ENCODE results near the gene PPP1R2C. TPM values are rescaled to one million over a fixed set of nuclear protein-coding genes. Genes with fewer than 3 reads are reported as not detected.

PPP1R2C gene
- total RNA-seq (2022) (not detected in 2 replicates), Bru-seq, nascent RNA (not detected), BruChase-seq, experiment 1, labeled RNA remaining after a 6-hour chase (not detected), BruChase-seq, experiment 2, labeled RNA remaining after a 2-hour chase (not detected)
- long read RNA-seq = 0 reads

DNA sequence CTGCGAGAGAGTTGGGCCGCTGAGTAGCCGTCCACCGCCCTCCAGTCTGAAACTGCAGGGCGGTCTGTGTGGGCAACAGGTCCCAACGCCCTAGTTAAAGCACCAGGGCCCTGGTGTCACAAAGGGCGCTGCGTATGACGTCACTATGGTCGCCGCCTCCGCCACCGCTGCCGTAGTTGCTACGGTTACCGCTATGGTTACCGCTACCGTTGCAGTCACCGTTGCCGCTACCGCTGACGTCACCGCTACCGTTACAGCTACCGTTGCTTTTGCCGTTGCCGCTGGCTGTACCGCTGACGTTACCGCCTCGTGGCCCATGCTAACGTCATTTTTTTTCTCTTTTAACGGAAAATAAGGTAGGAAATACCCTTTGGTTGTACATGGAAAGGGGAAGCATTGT is at the start of gene PPP1R2C:
Gene PPP1R2C (minus strand): TSS at position 68 of the 400 bp plus-strand sequence. CDS start 84 bp downstream, outside the sequence.
- intact Hi-C loops (cut with micrococcal nuclease) = no loop called here
- ChIA-PET CTCF (no interaction called here), POLR2A (no interaction called here)
- peaks cover 72% of the 10 kb centered on the region for H3K27me3 Mint-ChIP-seq (ENCODE audit: insufficient read depth, unreplicated experiment)
- no peaks in the 10 kb centered on the region for H3K4me1 Mint-ChIP-seq (ENCODE audit: insufficient read depth, unreplicated experiment)
- BruUV-seq (replicated peaks) = no TSS peak
- TF ChIP-seq, protein P1, sequence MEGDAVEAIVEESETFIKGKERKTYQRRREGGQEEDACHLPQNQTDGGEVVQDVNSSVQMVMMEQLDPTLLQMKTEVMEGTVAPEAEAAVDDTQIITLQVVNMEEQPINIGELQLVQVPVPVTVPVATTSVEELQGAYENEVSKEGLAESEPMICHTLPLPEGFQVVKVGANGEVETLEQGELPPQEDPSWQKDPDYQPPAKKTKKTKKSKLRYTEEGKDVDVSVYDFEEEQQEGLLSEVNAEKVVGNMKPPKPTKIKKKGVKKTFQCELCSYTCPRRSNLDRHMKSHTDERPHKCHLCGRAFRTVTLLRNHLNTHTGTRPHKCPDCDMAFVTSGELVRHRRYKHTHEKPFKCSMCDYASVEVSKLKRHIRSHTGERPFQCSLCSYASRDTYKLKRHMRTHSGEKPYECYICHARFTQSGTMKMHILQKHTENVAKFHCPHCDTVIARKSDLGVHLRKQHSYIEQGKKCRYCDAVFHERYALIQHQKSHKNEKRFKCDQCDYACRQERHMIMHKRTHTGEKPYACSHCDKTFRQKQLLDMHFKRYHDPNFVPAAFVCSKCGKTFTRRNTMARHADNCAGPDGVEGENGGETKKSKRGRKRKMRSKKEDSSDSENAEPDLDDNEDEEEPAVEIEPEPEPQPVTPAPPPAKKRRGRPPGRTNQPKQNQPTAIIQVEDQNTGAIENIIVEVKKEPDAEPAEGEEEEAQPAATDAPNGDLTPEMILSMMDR (IDR thresholded peaks at IDR 0.05; ENCODE audit: unreplicated experiment) = no peak
- H3K36me3 Mint-ChIP-seq (ENCODE audit: insufficient read depth, unreplicated experiment) = peaks cover 5% of the 10 kb centered on the region
- DNase-seq (ENCODE audit: unreplicated experiment) = no peak
- H3K27ac Mint-ChIP-seq (ENCODE audit: low read depth, unreplicated experiment) = no peak within 1 kb of the TSS
- no peak within 1 kb of the TSS for H3K4me3 Mint-ChIP-seq (ENCODE audit: unreplicated experiment)
- H3K9me3 Mint-ChIP-seq (ENCODE audit: unreplicated experiment) = peaks cover 8% of the 10 kb centered on the region

- no peak for DNase-seq (ENCODE audit: unreplicated experiment)
- Mint-ChIP-seq H3K4me1 (ENCODE audit: insufficient read depth, unreplicated experiment) (no peaks in the 10 kb centered on the region), H3K9me3 (ENCODE audit: unreplicated experiment) (peaks cover 8% of the 10 kb centered on the region), H3K27ac (ENCODE audit: low read depth, unreplicated experiment) (no peak overlapping the region), H3K36me3 (ENCODE audit: insufficient read depth, unreplicated experiment) (no peaks in the 10 kb centered on the region), H3K4me3 (ENCODE audit: unreplicated experiment) (no peak overlapping the region), H3K27me3 (ENCODE audit: insufficient read depth, unreplicated experiment) (peaks cover 51% of the 10 kb centered on the region)
- BruUV-seq (replicated peaks) = no TSS peak
- ChIA-PET POLR2A (no interaction called here), CTCF (interaction anchor here (0.6 kb wide), 1 partner anchor 19 kb away, joined by 3 read pairs; no protein-coding TSS in a partner anchor)
- TF ChIP-seq, protein P1 (IDR thresholded peaks at IDR 0.05; ENCODE audit: unreplicated experiment) = no peak
- intact Hi-C loops (cut with micrococcal nuclease) = no loop called here
These were observed 47.2 kb upstream of the PPP1R2C start for GRCh38 chrX:42825201-42825600.

GRCh38 chrX:42824541-42824940 is 46.6 kb upstream of the PPP1R2C start:
- TF ChIP-seq, protein P1 (IDR thresholded peaks at IDR 0.05; ENCODE audit: unreplicated experiment) = no peak
- intact Hi-C loops (cut with micrococcal nuclease) = no loop called here
- no peaks in the 10 kb centered on the region for H3K4me1 Mint-ChIP-seq (ENCODE audit: insufficient read depth, unreplicated experiment)
- H3K9me3 Mint-ChIP-seq (ENCODE audit: unreplicated experiment) = peaks cover 8% of the 10 kb centered on the region
- H3K4me3 Mint-ChIP-seq (ENCODE audit: unreplicated experiment) = no peak overlapping the region
- no peaks in the 10 kb centered on the region for H3K36me3 Mint-ChIP-seq (ENCODE audit: insufficient read depth, unreplicated experiment)
- POLR2A ChIA-PET = no interaction called here
- CTCF ChIA-PET = interaction anchor here (0.5 kb wide), 1 partner anchor 1491 kb away, joined by 3 read pairs; the partner anchor contains the start of gene DDX3X
- H3K27ac Mint-ChIP-seq (ENCODE audit: low read depth, unreplicated experiment) = no peak overlapping the region
- BruUV-seq (replicated peaks) = no TSS peak
- no peak for DNase-seq (ENCODE audit: unreplicated experiment)
- peaks cover 51% of the 10 kb centered on the region for H3K27me3 Mint-ChIP-seq (ENCODE audit: insufficient read depth, unreplicated experiment)

DNA sequence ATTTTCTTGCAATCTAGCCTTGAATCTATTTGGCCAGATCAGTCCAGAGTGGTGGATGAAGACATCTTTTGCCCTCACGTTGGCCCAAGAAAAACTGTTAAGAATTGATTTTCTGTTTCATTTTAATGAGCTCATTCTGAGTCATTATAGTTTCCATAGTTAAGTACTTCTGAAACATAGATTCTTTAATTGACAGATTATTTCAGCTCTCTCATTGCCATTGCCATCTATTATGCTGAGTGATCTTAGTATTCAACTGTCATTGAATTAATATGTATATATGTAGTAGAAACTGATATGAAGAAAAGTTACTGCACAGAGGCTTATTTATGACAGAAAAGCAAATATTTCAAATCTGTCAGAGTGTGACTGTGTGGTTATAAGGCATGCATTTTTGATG is 45.5 kb upstream of the PPP1R2C start:
- no TSS peak for BruUV-seq (replicated peaks)
- intact Hi-C loops (cut with micrococcal nuclease) = no loop called here
- H3K27me3 Mint-ChIP-seq (ENCODE audit: insufficient read depth, unreplicated experiment) = peaks cover 51% of the 10 kb centered on the region
- no peaks in the 10 kb centered on the region for H3K4me1 Mint-ChIP-seq (ENCODE audit: insufficient read depth, unreplicated experiment)
- ChIA-PET POLR2A (no interaction called here), CTCF (no interaction called here)
- DNase-seq (ENCODE audit: unreplicated experiment) = no peak
- H3K4me3 Mint-ChIP-seq (ENCODE audit: unreplicated experiment) = no peak overlapping the region
- H3K27ac Mint-ChIP-seq (ENCODE audit: low read depth, unreplicated experiment) = no peak overlapping the region
- H3K9me3 Mint-ChIP-seq (ENCODE audit: unreplicated experiment) = peaks cover 8% of the 10 kb centered on the region
- no peaks in the 10 kb centered on the region for H3K36me3 Mint-ChIP-seq (ENCODE audit: insufficient read depth, unreplicated experiment)
- TF ChIP-seq, protein P1 (IDR thresholded peaks at IDR 0.05; ENCODE audit: unreplicated experiment) = no peak
